GM23338 (cell line): ENCODE measurements around the gene POLR1E.

Source experiments
- CREB1 ChIP-seq: fragments of 250-450 bp; sonication (Bioruptor Pico); IDR thresholded peaks from 2 replicates; pipeline ENCODE4 v1.5.0; 2020; ENCODE audit warnings: low read depth, mild to moderate bottlenecking, moderate library complexity
- EZH2 ChIP-seq: fragments of 200-600 bp; sonication (generic); IDR thresholded peaks from one replicate; pipeline ENCODE4 v1.8.0; 2017; ENCODE audit warnings: antibody characterized with exemption, mild to moderate bottlenecking, low read depth; ENCODE audit not compliant: unreplicated experiment
- EZH2phosphoT487 ChIP-seq: fragments of 200-600 bp; sonication (generic); IDR thresholded peaks from one replicate; pipeline ENCODE4 v1.8.1; 2018; ENCODE audit warnings: antibody characterized with exemption; ENCODE audit not compliant: unreplicated experiment
- POLR2AphosphoS5 ChIP-seq: IDR thresholded peaks from 2 replicates; pipeline ENCODE4 v1.6.1; 2016; ENCODE audit warnings: antibody characterized with exemption, low read depth
- TF ChIP-seq, protein P1 (sequence below), 2 experiments: fragments of 200-600 bp in 1 of 2; sonication (generic) in 1 of 2; conservative IDR thresholded peaks; 2 replicates each; pipeline versions ENCODE4 v1.5.1 to v1.6.1; 2016 to 2017; ENCODE audit warnings: antibody characterized with exemption in 2 of 2, low read depth in 2 of 2, mild to moderate bottlenecking in 2 of 2, moderate library complexity in 1 of 2

DNA sequence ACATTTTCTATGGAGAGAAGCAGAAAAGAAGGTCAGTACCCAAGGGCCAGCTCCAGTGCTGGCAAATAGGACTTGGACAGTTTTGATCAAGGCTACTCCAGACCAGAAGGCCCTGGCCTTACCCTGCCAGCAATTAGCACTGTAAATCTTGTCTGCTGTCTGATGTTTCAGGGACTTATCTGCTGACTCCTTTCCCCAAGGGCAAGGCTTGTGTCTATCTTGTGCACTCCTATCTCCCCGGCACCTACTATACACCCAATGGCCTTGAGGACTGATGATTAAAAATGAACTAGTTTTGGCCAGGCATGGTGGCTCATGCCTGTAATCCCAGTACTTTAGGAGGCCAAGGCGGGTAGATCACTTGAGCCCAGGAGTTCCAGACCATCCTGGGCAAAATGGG is 37.2 kb downstream of the POLR1E start:
- TF ChIP-seq POLR2AphosphoS5 (no peak), EZH2phosphoT487 (no peak), CREB1 (no peak), EZH2 (no peak)
- TF ChIP-seq, protein P1, sequence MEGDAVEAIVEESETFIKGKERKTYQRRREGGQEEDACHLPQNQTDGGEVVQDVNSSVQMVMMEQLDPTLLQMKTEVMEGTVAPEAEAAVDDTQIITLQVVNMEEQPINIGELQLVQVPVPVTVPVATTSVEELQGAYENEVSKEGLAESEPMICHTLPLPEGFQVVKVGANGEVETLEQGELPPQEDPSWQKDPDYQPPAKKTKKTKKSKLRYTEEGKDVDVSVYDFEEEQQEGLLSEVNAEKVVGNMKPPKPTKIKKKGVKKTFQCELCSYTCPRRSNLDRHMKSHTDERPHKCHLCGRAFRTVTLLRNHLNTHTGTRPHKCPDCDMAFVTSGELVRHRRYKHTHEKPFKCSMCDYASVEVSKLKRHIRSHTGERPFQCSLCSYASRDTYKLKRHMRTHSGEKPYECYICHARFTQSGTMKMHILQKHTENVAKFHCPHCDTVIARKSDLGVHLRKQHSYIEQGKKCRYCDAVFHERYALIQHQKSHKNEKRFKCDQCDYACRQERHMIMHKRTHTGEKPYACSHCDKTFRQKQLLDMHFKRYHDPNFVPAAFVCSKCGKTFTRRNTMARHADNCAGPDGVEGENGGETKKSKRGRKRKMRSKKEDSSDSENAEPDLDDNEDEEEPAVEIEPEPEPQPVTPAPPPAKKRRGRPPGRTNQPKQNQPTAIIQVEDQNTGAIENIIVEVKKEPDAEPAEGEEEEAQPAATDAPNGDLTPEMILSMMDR (conservative IDR thresholded peaks at IDR 0.05; ENCODE audit: low read depth in 2 of 2), result no peak
